Activated CD8-positive, alpha-beta memory T cell treated with anti-CD3 and anti-CD28 coated beads for 4 hours (primary cell): ENCODE data around the gene RPS6KA4.
"Not testable (repeated sequence)": the region's sequence is repeated elsewhere in the genome, so short reads cannot be mapped to it uniquely, and the experiment has no call there.

ENCODE experiments used
- DNase-seq, 2 donors: peaks; one replicate each; pipeline ENCODE4 v3.0.0-alpha.2; 2020; ENCODE audit warnings: low read depth in 2 of 2

The RPS6KA4 gene

DNA sequence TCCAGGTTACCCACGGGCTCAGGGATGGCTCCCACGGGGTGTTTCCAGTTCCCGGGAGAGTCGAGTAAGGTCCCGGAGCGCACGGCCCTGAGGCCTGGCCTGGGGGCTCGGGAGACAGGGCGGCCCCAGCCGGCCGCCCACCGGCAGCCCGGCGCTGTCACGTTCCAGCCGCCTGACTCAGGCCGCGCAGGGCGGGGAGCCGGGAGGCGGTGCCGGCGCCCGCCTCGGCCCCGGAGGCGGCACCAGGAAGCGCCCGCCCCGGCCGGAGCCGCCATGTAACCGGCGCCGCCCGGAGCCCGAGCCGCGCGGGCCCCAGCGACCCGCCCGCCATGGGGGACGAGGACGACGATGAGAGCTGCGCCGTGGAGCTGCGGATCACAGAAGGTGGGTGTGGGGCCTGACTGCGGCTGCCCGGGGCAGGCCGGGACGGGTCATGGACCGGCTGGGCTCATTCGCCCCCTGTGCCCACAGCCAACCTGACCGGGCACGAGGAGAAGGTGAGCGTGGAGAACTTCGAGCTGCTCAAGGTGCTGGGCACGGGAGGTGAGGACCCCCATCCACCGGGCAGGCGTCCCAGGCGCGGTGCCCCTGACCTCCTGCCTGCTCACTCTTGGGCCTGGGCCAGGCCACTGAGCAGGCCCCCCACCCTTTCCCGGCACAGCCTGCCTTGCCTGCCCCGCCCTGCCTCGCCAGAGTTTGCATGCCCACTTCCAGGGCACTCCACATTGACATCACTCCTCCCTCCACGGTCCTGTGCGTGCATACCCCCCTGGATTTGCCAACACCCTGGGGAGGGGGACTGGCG is at the start of gene RPS6KA4:
Gene RPS6KA4, plus strand, starts transcription at position 256 of the 805 bp plus-strand sequence. Its CDS starts 74 bp downstream, at position 330.
- DNase-seq, result no peak

DNA sequence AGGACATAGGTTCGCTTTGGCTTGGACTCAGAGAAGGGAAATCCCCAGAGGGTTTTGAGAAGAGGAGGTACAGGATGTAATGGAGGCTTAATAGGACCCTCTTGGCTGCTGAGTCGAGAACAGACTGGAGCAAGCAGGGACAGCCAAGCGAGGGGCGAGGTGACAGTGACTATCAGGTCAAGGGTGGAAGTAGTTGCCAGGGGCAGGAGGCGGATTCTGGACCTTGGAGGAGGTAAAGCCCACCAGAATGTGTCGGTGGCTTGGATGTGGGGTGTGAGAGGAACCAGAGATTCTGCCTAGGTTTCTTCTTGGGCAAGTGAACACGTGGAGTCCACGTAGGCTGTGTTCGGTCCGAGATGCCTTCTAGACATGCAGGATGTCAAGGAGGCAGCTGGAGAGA is 46.0 kb upstream of the RPS6KA4 start:
- DNase-seq, result no peak

DNA sequence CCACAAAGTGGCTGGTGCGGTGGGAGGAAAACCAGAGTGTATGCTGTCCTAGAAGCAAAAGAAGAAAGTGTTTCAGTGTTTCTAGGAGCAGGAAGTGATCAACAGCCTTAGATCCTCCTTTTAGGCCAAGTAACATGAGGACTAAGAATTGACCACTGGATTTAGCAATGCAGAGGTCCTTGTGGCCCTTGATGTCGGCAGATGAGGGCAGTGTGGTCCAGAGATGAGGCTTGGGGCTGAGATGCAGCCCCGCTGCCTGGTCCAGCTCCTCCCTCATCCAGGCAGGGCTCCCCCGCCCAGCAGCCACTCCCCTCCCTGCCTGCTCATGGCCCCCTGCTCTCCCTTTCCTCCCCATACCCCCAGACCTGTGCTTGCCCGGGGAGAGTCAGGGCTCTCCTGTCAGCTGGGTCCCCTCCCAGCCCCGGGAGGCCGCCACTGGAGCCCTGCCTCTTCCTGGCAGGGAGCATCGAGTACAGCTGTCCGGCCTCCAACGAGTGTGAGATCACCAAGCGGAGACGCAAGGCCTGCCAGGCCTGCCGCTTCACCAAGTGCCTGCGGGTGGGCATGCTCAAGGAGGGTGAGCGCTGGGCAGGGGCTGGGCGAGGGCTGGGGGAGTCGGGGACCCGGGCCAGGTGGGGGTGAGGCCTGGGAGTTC is 45.3 kb upstream of the RPS6KA4 start:
- DNase-seq, result no peak

DNA sequence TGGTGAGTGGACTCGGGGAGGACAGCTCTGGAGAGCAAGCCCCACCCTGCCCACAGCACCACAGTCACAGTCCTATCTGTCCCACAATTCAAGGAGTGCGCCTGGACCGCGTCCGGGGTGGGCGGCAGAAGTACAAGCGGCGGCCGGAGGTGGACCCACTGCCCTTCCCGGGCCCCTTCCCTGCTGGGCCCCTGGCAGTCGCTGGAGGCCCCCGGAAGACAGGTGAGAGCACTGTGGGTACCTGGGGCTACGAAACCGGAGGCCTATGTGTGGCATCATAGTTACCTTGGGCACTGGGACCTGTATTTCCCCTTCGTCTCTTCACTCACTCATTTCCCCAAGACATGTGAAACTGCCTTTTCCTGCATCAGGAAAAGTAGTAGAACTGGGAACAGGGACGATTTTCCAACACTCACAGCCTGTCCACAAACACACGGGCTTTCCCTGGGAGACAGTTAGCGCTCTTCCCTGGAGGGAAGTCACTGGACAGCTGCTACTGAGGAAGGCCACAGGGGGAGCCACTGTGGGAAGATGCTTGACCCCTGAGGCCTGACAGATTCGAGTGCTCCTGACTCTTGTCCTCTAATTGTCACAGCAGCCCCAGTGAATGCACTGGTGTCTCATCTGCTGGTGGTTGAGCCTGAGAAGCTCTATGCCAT is 44.7 kb upstream of the RPS6KA4 start:
- no peak for DNase-seq

DNA sequence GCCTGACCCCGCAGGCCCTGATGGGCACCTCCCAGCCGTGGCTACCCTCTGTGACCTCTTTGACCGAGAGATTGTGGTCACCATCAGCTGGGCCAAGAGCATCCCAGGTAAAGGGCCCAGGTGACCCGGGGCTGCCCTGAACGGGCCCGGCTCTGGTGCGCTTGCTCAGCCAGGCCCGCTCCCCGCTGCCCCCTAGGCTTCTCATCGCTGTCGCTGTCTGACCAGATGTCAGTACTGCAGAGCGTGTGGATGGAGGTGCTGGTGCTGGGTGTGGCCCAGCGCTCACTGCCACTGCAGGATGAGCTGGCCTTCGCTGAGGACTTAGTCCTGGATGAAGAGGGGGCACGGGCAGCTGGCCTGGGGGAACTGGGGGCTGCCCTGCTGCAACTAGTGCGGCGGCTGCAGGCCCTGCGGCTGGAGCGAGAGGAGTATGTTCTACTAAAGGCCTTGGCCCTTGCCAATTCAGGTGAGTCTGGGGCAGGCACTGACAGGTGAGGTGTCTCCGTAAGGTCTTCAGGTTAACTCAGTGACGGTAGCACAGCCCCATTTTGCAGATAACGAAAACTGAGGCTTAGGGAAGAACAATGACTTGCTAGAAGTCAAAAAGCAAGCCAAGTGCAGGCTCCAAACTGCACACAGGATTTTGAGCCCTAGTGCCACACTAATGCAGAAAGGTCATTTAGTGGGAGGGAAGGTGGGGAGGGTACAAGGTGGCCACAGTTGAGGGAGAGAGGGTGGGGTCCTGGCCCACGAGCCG is 44.0 kb upstream of the RPS6KA4 start:
- no peak for DNase-seq

DNA sequence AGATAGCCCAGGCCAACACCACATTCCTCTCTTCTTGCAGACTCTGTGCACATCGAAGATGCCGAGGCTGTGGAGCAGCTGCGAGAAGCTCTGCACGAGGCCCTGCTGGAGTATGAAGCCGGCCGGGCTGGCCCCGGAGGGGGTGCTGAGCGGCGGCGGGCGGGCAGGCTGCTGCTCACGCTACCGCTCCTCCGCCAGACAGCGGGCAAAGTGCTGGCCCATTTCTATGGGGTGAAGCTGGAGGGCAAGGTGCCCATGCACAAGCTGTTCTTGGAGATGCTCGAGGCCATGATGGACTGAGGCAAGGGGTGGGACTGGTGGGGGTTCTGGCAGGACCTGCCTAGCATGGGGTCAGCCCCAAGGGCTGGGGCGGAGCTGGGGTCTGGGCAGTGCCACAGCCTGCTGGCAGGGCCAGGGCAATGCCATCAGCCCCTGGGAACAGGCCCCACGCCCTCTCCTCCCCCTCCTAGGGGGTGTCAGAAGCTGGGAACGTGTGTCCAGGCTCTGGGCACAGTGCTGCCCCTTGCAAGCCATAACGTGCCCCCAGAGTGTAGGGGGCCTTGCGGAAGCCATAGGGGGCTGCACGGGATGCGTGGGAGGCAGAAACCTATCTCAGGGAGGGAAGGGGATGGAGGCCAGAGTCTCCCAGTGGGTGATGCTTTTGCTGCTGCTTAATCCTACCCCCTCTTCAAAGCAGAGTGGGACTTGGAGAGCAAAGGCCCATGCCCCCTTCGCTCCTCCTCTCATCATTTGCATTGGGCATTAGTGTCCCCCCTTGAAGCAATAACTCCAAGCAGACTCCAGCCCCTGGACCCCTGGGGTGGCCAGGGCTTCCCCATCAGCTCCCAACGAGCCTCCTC is 43.1 kb upstream of the RPS6KA4 start:
- not testable (repeated sequence) for DNase-seq

DNA sequence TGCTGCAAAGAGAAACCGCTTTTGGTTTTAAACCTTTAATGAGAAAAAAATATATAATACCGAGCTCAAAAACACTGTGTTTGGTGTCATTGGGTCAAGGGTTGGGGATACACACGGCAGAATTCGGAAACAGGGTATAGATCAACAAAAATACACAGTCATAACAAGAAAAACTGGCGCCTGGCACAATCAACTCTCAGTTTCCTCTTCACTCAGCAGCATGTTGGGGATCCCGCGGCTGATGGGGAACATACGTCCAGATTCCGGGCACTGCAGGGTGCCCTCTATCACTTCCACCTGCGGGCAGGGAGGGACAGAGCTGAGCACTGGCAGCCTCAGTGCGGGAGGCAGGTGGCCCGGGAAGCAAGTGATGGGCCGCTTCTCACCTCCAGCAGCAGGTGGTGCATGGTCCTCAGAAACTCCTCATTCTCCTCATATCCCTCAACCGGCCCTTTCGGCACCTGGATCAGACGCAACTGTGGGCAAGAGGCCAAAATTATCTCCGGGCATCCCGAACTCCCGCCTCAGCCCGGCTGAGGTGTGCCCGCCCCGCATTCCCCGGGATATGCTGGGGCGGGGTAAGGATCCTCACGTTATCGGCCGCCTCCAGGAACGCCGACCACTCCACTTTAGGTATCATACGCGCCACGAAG is 42.2 kb upstream of the RPS6KA4 start:
- no peak for DNase-seq

DNA sequence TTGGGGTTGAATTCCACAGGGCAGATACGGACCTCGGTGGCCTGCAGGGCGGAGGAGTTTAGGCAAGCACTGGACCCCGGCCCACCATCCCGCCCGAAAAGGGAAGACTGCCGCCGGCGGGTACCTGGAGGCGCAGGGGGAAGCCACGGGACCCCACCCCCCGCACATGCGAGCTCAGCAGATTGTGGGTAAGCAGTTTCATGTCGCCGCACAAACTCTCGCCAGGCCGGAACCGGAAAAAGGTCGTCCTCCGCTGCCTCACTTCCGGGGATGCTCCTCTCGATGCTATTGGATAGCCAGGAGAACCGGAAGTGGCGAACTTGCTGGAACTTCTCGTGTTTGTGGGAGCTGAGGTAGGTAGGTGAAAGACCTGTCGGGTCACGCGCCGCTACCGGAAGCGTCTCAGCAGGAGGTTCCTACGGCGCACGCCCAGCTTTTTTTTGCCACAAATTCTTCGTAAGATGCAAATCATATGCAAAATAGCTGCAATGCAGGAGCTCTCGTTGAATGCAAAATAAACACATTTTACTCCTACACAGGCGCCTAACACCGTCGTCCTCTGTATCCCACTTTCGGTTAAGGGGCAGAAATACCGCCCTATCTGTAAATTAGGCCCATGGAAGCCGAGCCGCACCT is 41.5 kb upstream of the RPS6KA4 start, which contains the start of gene TRMT112:
Gene TRMT112, minus strand, starts transcription at position 235 of the 636 bp plus-strand sequence. Its CDS starts 33 bp downstream, at position 202.
- peak; percentile 89 to 96 for DNase-seq

DNA sequence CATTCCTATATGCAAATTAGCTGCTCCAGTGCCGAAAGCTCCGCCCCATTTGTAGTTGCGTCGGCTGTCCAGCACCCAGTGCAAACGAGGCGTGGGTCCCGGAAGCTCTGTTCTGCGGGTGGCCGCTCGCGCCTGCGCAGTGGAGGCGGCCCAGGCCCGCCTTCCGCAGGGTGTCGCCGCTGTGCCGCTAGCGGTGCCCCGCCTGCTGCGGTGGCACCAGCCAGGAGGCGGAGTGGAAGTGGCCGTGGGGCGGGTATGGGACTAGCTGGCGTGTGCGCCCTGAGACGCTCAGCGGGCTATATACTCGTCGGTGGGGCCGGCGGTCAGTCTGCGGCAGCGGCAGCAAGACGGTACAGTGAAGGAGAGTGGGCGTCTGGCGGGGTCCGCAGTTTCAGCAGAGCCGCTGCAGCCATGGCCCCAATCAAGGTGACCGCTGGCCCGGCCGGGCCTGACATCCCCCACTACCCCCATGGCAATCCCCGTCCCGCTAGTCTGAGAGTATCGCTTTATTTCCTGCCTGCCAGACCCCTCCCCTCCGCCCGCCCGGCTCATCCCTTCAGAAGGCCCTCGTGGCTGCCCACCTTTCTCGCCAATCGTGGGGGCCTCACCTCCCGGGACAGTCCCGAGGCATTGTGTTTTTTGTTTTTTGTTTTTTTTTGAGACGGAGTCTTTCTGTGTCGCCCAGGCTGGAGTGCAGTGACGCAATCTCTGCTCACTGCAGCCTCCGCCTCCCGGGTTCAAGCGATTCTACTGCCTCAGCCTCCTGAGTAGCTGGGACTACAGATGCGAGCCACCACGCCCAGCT is 40.8 kb upstream of the RPS6KA4 start, which contains the start of gene PRDX5:
Gene PRDX5, plus strand, starts transcription at position 161 of the 805 bp plus-strand sequence. Its CDS starts 95 bp downstream, at position 256.
- peak; percentile 84 to 91 for DNase-seq

DNA sequence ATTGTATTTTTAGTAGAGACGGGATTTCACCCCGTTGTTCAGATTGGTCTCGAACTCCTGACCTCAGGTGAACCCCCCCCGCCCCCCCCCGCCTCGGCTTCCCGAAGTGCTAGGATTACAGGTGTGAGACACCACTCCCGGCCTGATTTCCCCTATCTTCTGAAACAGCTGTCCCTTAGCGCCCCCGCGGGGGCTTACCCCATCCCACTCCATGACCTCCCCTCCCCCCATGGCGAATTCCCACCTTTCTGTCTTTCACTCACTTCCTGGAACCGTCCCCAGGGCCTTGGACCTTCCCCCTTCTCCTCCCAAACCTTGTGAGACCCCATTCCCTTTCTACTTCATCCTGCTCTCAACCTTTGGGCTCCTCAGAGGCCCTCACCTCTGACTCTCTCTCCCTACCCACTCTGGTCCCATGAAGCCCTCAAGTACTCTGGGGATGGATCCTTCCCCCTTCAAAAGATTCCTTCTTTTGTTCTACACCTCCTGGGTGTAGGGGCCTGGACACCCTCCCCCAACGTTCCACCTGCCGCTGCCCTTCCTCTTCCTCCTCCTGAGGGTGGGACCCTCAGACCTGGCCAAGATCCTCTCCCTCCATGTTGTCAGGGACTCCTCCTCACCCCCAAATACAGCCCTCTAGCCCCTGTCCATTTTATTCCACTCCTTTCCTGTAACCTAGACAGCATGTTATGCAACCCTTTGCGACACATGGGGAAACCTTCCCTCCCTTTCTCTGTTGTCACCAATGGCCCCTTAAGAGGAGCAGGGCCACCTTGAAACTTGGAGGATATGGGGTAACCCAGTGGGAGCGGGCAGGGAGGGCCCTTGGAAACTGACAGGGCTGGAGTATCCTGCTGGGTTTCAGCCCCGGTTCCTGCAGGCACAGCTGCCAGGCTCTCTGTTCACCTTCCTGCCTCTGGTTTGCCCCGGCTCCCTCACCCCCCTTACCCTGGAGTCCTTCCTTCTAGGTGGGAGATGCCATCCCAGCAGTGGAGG is 39.9 kb upstream of the RPS6KA4 start:
- no peak for DNase-seq

DNA sequence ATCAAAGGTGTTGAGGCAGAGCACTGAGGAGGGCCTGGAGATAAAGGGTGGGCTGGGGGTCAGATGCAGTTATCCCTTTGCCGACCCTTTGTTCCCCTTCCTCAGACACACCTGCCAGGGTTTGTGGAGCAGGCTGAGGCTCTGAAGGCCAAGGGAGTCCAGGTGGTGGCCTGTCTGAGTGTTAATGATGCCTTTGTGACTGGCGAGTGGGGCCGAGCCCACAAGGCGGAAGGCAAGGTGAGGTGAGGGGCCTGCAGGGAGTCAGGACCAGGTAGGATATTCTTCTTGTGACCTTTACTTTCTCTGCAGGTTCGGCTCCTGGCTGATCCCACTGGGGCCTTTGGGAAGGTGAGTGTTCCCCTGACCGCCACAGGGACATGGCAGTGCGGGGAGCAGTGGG is 38.4 kb upstream of the RPS6KA4 start:
- no peak for DNase-seq

DNA sequence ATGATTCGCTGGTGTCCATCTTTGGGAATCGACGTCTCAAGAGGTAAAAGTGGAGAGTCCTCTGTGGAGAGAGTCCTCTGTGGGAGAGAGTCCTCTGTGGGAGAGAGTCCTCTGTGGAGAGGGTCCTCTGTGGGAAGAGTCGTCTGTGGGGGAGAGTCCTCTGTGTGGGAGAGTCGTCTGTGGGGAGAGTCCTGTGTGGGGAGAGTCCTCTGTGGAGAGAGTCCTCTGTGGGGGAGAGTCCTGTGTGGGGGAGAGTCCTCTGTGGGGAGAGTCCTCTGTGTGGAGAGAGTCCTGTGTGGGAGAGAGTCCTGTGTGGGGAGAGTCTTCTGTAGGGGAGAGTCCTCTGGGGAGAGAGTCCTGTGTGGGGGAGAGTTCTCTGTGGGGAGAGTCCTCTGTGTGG is 37.9 kb upstream of the RPS6KA4 start:
- DNase-seq, result no peak

DNA sequence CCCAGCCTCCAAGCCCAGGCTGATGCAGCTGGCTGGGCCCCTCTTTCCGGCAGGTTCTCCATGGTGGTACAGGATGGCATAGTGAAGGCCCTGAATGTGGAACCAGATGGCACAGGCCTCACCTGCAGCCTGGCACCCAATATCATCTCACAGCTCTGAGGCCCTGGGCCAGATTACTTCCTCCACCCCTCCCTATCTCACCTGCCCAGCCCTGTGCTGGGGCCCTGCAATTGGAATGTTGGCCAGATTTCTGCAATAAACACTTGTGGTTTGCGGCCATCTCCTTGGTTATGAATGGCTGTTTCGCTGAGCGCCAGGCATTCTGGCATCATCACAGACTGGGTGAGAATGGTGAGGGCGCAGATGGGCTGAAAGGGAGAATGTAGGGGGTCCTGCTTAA is 37.4 kb upstream of the RPS6KA4 start:
- DNase-seq, result no peak

DNA sequence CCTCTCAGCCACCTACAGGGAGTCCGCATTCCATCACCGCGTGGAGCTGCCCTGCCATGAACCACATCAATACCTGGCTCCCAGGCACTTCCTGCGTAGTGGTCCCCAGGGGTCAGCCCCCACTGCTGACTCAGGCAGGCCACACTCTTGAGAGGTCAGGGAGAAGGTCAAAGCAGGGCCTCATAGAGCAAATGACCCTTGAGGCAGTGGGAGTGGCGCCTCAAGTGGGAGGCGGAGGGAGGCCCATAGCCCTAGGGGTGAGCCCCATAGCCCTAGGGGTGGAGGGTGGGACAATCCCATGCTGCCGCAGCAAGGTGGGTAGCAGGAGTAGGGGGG is 36.1 kb upstream of the RPS6KA4 start:
- DNase-seq, result no peak

DNA sequence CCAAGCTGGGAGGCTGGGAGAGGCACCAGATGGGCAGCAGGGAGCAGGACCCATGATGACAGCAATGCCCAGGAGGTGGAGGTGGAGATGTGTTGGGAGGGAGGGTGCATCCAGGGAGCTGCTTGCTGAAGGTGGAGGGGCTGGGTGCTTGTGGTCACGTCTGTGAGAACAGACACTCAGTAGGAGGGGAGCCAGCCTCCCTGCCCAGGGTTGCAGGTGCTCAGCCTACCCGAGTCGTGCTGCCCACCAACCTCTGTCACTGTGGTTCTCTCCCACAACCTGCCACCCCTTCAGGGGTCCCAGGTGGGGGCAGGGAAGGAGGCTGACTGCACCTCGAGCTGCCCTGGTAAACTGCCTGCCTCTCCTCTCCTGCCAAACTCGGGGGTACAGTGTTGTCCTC is 35.6 kb upstream of the RPS6KA4 start:
- DNase-seq, result no peak

DNA sequence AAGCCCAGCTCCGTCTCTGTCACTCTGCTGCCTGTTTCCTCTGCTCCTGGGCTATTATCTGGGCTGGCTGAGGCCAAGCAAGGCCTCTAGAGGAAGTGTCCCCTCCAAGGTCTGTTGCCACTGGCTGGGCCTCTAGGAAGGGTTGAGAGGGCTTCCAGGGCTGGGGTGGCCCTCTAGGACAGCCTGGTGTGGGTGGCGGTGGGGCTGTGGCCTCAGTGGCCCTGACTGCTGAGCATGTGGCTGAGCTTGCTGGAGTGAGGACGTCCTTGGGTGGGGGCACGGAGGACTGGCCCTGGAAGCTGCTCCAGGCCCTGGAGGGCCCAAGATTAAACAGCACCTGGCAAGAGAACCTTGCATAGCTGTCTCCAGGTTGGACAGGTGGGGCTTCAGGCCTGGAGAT is 35.0 kb upstream of the RPS6KA4 start:
- not testable (repeated sequence) for DNase-seq

DNA sequence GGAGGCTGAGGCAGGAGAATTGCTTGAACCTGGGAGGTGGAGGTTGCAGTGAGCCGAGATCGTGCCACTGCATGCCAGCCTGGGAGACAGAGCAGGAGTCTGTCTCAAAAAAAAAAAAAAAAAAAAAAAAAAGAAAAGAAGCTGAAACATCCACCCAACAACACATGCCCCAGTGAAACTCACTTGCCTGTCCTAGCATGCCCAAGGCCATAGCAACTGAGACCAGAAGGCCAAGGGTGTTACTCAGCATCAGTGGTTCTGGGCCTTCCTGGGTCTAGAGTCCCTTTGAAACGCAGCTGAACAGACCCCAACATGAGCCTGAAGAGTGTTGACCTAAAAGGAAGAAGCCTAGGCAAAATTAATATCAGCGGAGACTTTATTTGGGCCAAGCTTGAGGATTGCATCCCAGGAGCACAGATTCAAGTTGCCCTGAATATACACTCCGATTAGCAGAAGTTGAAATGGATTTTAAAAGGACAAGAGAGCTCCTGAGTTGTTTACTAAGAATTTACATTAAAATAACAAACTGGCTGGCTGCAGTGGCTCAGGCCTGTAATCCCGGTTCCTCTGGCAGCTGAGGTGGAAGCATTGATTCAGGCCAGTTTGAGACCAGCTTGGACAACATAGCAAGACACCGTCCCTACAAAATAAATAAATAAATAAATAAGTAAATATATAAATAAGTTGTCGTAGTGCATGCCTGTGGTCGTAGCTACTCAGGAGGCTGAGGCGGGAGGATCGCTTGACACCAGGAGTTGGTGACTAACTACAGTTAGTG is 34.1 kb upstream of the RPS6KA4 start:
- no peak for DNase-seq
